Measurements from ENCODE around the gene EML1.

Gene EML1

GRCh38 chr14:99764222-99764706 lies 28.9 kb upstream of the EML1 start:
- Histone ChIP-seq H3K27me3 (ENCODE audit: insufficient read depth, poor library complexity, severe bottlenecking) (no peaks in the 10 kb centered on the region), H3K4me3 (replicated peaks; ENCODE audit: insufficient read depth, low read length) (no peak overlapping the region), H3K27ac (replicated peaks) (no peak overlapping the region)
- DNase-seq (ENCODE audit: low read depth in 1 of 2, low spot score in 1 of 2) = no peak
- TF ChIP-seq GABPA (IDR thresholded peaks at IDR 0.05; ENCODE audit: low read depth) (no peak), CTCF (IDR thresholded peaks at IDR 0.05; ENCODE audit: insufficient read depth, low read length) (no peak), POLR2AphosphoS5 (IDR thresholded peaks at IDR 0.05; ENCODE audit: low read depth) (no peak), SPI1 (IDR thresholded peaks at IDR 0.05; ENCODE audit: borderline replicate concordance, low read depth) (no peak), REST (IDR thresholded peaks at IDR 0.05; ENCODE audit: insufficient replicate concordance, low read depth) (no peak)

- DNase-seq (ENCODE audit: low read depth in 1 of 2, low spot score in 1 of 2) = no peak
- no peaks in the 10 kb centered on the region for H3K27me3 ChIP-seq (ENCODE audit: insufficient read depth, poor library complexity, severe bottlenecking)
- no peak for TF ChIP-seq CTCF (IDR thresholded peaks at IDR 0.05; ENCODE audit: insufficient read depth, low read length)
- TF ChIP-seq REST (IDR thresholded peaks at IDR 0.05; ENCODE audit: insufficient replicate concordance, low read depth) = no peak
- no peak for TF ChIP-seq GABPA (IDR thresholded peaks at IDR 0.05; ENCODE audit: low read depth)
- no peak for TF ChIP-seq SPI1 (IDR thresholded peaks at IDR 0.05; ENCODE audit: borderline replicate concordance, low read depth)
- no peak overlapping the region for H3K27ac ChIP-seq (replicated peaks)
- H3K4me3 ChIP-seq (replicated peaks; ENCODE audit: insufficient read depth, low read length) = no peak overlapping the region
These were observed 24.8 kb upstream of the EML1 start for GRCh38 chr14:99768381-99768780.

- Histone ChIP-seq H3K27me3 (ENCODE audit: insufficient read depth, poor library complexity, severe bottlenecking) (no peaks in the 10 kb centered on the region), H3K27ac (replicated peaks) (no peak overlapping the region), H3K4me3 (replicated peaks; ENCODE audit: insufficient read depth, low read length) (no peak overlapping the region)
- DNase-seq (ENCODE audit: low read depth in 1 of 2, low spot score in 1 of 2) = no peak
- TF ChIP-seq CTCF (IDR thresholded peaks at IDR 0.05; ENCODE audit: insufficient read depth, low read length) (no peak), REST (IDR thresholded peaks at IDR 0.05; ENCODE audit: insufficient replicate concordance, low read depth) (no peak), GABPA (IDR thresholded peaks at IDR 0.05; ENCODE audit: low read depth) (no peak), POLR2AphosphoS5 (IDR thresholded peaks at IDR 0.05; ENCODE audit: low read depth) (no peak), SPI1 (IDR thresholded peaks at IDR 0.05; ENCODE audit: borderline replicate concordance, low read depth) (no peak)
These were observed 24.1 kb upstream of the EML1 start for GRCh38 chr14:99769123-99769522.
